Measurements from ENCODE around the gene DNAL1. TPM values are rescaled to one million over a fixed set of nuclear protein-coding genes. Genes with fewer than 3 reads are reported as not detected.

The DNAL1 gene
- total RNA-seq, 1 experiment from 2014 or later: 15.2 TPM

- H3K27ac Mint-ChIP-seq (ENCODE audit: unreplicated experiment): no peak overlapping the region
- TF ChIP-seq CTCF (IDR thresholded peaks at IDR 0.05; ENCODE audit: unreplicated experiment): no peak
- H3K36me3 Mint-ChIP-seq (ENCODE audit: insufficient read depth, unreplicated experiment): peaks cover 19% of the 10 kb centered on the region
- CTCF ChIA-PET: interaction anchor here (0.9 kb wide), 1 partner anchor 9 kb away, joined by 3 read pairs; no protein-coding TSS in a partner anchor
- H3K9me3 Mint-ChIP-seq (ENCODE audit: low read depth, unreplicated experiment): no peaks in the 10 kb centered on the region
- no TSS peak for BruUV-seq (replicated peaks)
- no peak overlapping the region for H3K4me3 Mint-ChIP-seq (ENCODE audit: low read depth, unreplicated experiment)
- DNase-seq: no peak
- H3K27me3 Mint-ChIP-seq (ENCODE audit: unreplicated experiment): no peaks in the 10 kb centered on the region
- intact Hi-C loops (cut with micrococcal nuclease; ENCODE audit: unreplicated experiment): no loop called here
- peaks cover 71% of the 10 kb centered on the region for H3K4me1 Mint-ChIP-seq (ENCODE audit: low read depth, unreplicated experiment)
These were observed 104.1 kb downstream of the DNAL1 start for GRCh38 chr14:73748858-73749357.

GRCh38 chr14:73749706-73750530 is 105.1 kb downstream of the DNAL1 start:
- intact Hi-C loops (cut with micrococcal nuclease; ENCODE audit: unreplicated experiment): no loop called here
- Mint-ChIP-seq H3K27me3 (ENCODE audit: unreplicated experiment) (no peaks in the 10 kb centered on the region), H3K9me3 (ENCODE audit: low read depth, unreplicated experiment) (no peaks in the 10 kb centered on the region), H3K27ac (ENCODE audit: unreplicated experiment) (no peak overlapping the region), H3K4me3 (ENCODE audit: low read depth, unreplicated experiment) (no peak overlapping the region), H3K4me1 (ENCODE audit: low read depth, unreplicated experiment) (peaks cover 71% of the 10 kb centered on the region), H3K36me3 (ENCODE audit: insufficient read depth, unreplicated experiment) (peaks cover 28% of the 10 kb centered on the region)
- CTCF ChIA-PET: interaction anchor here (0.9 to 1.3 kb wide), 2 partner anchors 8 to 9 kb away, joined by 3 to 6 read pairs; no protein-coding TSS in a partner anchor
- no TSS peak for BruUV-seq (replicated peaks)
- no peak for TF ChIP-seq CTCF (IDR thresholded peaks at IDR 0.05; ENCODE audit: unreplicated experiment)
- DNase-seq: no peak

- no peaks in the 10 kb centered on the region for H3K9me3 Mint-ChIP-seq (ENCODE audit: low read depth, unreplicated experiment)
- no TSS peak for BruUV-seq (replicated peaks)
- H3K27me3 Mint-ChIP-seq (ENCODE audit: unreplicated experiment): no peaks in the 10 kb centered on the region
- TF ChIP-seq CTCF (IDR thresholded peaks at IDR 0.05; ENCODE audit: unreplicated experiment): no peak
- CTCF ChIA-PET: interaction anchor here (1.3 kb wide), 1 partner anchor 9 kb away, joined by 6 read pairs; no protein-coding TSS in a partner anchor
- peaks cover 29% of the 10 kb centered on the region for H3K36me3 Mint-ChIP-seq (ENCODE audit: insufficient read depth, unreplicated experiment)
- no peak overlapping the region for H3K4me3 Mint-ChIP-seq (ENCODE audit: low read depth, unreplicated experiment)
- no peak overlapping the region for H3K27ac Mint-ChIP-seq (ENCODE audit: unreplicated experiment)
- no peak for DNase-seq
- intact Hi-C loops (cut with micrococcal nuclease; ENCODE audit: unreplicated experiment): no loop called here
- H3K4me1 Mint-ChIP-seq (ENCODE audit: low read depth, unreplicated experiment): peaks cover 71% of the 10 kb centered on the region
These were observed 105.7 kb downstream of the DNAL1 start for GRCh38 chr14:73750531-73750901.

- peaks cover 28% of the 10 kb centered on the region for H3K36me3 Mint-ChIP-seq (ENCODE audit: insufficient read depth, unreplicated experiment)
- BruUV-seq (replicated peaks): no TSS peak
- CTCF ChIA-PET: interaction anchor here (0.9 kb wide), 1 partner anchor 27 kb away, joined by 3 read pairs; no protein-coding TSS in a partner anchor
- no peak for DNase-seq
- no peaks in the 10 kb centered on the region for H3K27me3 Mint-ChIP-seq (ENCODE audit: unreplicated experiment)
- no peak overlapping the region for H3K27ac Mint-ChIP-seq (ENCODE audit: unreplicated experiment)
- no peaks in the 10 kb centered on the region for H3K9me3 Mint-ChIP-seq (ENCODE audit: low read depth, unreplicated experiment)
- no peak for TF ChIP-seq CTCF (IDR thresholded peaks at IDR 0.05; ENCODE audit: unreplicated experiment)
- peaks cover 77% of the 10 kb centered on the region for H3K4me1 Mint-ChIP-seq (ENCODE audit: low read depth, unreplicated experiment)
- intact Hi-C loops (cut with micrococcal nuclease; ENCODE audit: unreplicated experiment): no loop called here
- H3K4me3 Mint-ChIP-seq (ENCODE audit: low read depth, unreplicated experiment): no peak overlapping the region
These were observed 106.4 kb downstream of the DNAL1 start for GRCh38 chr14:73751157-73751691.

Measured in Calu3 (cell line).